Hematopoietic multipotent progenitor cell treated with erythropoietin and hydrocortisone succinate and interleukin-3 and kit ligand, for 15 days (in vitro differentiated cells): Measurements from ENCODE around the gene SGCA.

Experiments used
- DNase-seq: peaks from one replicate; pipeline ENCODE4 v3.0.0-alpha.2; 2015; ENCODE audit warnings: low spot score

The SGCA gene

GRCh38 chr17:50167371-50167770, 1.6 kb downstream of the SGCA start:
- DNase-seq: no peak

GRCh38 chr17:50168319-50168718, 2.5 kb downstream of the SGCA start:
- no peak for DNase-seq

DNA sequence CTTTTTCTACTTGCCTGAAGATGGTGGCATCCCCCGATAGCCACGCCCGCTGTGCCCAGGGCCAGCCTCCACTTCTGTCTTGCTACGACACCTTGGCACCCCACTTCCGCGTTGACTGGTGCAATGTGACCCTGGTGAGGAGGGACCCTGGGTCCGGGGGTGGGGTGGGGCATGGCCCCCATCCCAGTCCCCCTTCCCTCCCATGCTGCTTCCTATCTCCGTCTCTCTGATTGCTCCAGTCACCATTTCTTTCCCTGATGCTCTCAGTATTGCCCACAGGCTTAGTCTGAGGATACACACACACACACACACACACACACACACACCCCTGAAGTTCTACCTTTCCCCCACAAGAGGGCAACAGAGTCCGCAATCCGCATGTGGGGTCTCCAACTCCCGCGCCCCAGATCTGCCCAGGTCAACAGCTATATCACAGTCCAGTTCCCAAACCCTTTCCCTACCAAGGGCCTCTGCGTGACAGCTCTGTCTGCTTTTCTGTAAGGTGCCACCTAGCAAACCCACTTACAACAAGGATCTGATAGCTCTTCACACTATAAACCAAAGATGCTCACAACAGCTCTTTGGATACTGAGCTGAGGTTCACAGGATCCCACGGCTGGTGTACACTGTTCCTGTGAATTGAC, 3.4 kb downstream of the SGCA start:
- peak; percentile 25 for DNase-seq

GRCh38 chr17:50169881-50170459, 4.2 kb downstream of the SGCA start:
- DNase-seq: no peak

- DNase-seq: no peak
Observed at GRCh38 chr17:50170662-50171370, 5.0 kb downstream of the SGCA start.

- no peak for DNase-seq
Observed at GRCh38 chr17:50171371-50172071, 5.7 kb downstream of the SGCA start.

DNA sequence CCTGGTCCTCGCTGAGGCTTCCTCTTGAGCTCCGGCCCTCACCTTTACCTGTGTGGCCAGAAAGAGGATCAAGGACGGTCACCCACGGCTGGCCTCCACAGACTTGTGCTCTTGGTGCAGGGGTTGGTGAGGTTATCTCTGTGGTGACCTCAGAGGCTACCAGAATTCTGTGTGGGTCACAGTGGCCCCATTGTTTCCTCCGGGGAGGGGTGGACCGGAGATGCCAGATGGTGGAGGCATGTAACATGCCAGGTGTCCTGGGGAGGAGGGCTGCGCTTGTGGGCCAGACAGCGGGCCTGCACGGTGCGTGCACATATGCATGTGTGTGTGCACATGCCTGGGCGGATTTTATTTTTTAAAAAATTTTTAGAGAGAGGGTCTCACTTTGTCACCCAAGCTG, 6.3 kb downstream of the SGCA start:
- DNase-seq: no peak

GRCh38 chr17:50172936-50173334, 7.1 kb downstream of the SGCA start:
- no peak for DNase-seq

- DNase-seq: no peak
Observed at GRCh38 chr17:50173335-50173941, 7.6 kb downstream of the SGCA start.

- no peak for DNase-seq
Observed at GRCh38 chr17:50174444-50174843, 8.6 kb downstream of the SGCA start.

DNA sequence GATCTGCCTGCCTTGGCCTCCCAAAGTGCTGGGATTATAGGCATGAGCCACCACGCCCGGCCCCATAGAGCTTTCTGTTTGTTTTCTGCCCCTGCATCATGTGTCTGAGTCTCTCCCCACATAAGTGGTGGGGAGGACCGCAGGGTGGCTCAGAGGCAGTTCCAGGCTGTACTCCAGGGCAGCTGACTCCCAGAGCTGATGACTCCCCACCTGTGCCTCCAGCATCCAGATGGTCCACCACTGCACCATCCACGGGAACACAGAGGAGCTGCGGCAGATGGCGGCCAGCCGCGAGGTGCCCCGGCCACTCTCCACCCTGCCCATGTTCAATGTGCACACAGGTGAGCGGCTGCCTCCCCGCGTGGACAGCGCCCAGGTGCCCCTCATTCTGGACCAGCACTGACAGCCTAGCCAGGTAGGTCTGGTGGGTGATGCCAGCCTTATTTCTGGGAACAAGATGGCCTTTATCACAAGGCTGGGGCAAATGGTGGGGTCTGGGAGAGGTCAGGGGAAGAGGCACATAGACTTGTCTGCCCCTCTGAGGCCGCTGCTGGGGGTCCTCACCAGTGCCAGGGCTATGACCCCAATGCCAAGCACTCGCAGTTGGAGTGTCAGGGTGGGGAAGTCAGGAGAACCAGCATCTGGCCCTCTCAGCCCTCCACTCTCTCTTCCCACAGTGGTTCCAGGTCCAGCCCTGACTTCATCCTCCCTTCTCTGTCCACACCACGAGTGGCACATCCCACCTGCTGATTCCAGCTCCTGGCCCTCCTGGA, 9.4 kb downstream of the SGCA start:
- no peak for DNase-seq

DNA sequence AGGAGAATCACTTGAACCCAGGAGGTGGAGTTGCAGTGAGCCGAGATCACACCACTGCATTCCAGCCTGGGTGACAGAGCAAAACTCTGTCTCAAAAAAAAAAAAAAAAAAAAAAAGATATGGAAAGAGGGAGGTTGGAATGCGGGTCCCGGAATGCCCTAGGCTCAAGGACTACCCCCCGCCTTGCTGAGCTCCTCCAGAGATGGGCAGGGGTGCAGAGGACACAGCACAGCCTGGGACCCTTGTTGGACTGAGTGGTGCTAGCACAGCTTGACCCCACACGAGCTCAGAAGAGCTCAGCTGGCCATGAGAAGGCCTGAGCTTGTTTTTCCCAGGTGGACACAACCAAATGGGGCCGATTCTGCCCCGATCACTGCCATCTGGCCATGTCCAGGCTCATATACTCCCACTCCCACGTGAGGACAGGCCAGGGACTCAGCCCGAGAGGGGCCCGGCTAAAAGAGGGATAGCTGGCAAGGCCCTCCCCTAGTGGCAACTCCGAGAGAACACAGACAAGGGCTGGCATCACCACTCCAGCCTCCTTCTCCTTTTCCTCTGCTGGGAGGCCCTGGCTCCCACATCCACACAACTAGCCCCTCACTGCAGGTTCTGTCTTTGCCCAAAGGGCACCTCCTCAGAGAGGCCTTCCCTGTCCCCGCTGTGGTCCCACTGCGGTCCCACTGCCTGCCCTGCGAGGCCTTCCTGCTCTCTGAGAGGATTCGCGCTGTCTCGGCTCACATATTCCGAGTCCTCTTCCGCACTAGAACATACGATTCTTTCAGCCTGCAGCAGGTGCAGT, 11.0 kb downstream of the SGCA start:
- DNase-seq: no peak

- no peak for DNase-seq
Observed at GRCh38 chr17:50177476-50177875, 11.7 kb downstream of the SGCA start.

- DNase-seq: peak; percentile 64
Observed at GRCh38 chr17:50177983-50178834, 12.4 kb downstream of the SGCA start.

GRCh38 chr17:50180111-50180510, 14.3 kb downstream of the SGCA start:
- no peak for DNase-seq

GRCh38 chr17:50180620-50181019, 14.8 kb downstream of the SGCA start:
- no peak for DNase-seq

GRCh38 chr17:50181144-50181543, 15.3 kb downstream of the SGCA start:
- DNase-seq: no peak

DNA sequence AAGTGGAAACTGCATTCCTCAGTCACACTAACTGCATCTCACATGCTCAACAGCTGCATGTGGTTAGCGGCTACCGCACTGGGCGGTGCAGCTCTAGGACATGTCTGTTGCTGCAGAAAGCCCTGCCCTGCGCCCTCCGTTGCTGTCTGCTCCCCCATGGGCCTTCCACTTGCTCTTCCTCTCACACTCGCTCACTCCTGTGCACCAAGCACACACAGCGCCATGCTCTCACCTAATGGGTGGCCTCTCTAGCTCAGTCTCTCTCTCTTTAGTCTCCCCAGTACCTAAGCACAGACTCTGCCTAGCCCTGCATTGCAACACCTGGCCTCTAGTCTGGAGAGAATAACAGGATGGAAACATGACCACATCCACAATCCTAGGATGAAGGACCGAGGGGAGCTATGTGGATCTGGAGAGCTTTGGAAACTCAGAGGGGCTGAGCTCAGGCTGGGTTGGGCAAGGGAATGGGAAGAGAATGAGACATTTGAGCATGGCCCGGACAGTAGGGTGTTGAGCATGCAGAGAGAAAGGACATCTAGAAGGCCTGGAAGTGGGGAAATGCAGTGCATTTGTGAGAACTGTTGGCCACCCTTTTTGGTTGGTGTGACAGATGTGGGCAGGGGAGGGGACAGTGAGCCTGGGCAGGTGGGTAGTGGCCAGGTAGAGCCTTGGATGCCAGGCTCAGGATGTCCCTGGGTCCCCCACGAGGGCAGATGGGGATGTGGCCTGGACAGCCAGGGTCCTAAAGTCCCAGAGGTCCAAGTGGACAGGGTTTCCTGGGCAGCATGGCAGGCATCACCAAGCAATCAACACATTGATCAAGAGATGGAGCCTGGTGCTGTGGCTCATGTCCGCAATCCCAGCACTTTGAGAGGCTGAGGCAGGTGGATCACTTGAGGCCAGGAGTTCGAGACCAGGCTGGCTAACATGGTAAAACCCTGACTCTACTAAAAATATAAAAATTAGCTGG, 16.1 kb downstream of the SGCA start:
- DNase-seq: no peak
